Ovary (tissue), 9 donors: Measurements from ENCODE around the gene BBS12. TPM values are rescaled to one million over a fixed set of nuclear protein-coding genes. Genes with fewer than 3 reads are reported as not detected.

Experiments
- DNase-seq, 5 donors: peaks; one replicate each; pipeline ENCODE4 v3.0.0-alpha.2; 2019 to 2020
- H3K27ac ChIP-seq, 2 donors: fragments of 200-600 bp; one replicate each; pipeline versions ENCODE4 v1.5.1 to v1.8.0; 2019 to 2022
- H3K27me3 ChIP-seq: fragments of 200-600 bp; one replicate; pipeline ENCODE4 v1.8.0; 2022
- H3K36me3 ChIP-seq: fragments of 200-600 bp; sonication (generic); one replicate; pipeline ENCODE4 v1.5.1; 2019
- H3K4me1 ChIP-seq: one replicate; pipeline ENCODE4 v1.8.1; 2013; ENCODE audit warnings: mild to moderate bottlenecking, moderate library complexity; ENCODE audit not compliant: insufficient read depth
- H3K4me3 ChIP-seq: fragments of 200-600 bp; sonication (generic); one replicate; pipeline ENCODE4 v1.5.1; 2017
- H3K9me3 ChIP-seq, 2 donors: fragments of 200-600 bp in 1 of 2; sonication (generic) in 1 of 2; one replicate each; pipeline versions ENCODE4 v1.5.1 to v1.8.1; 2013 to 2019; ENCODE audit warnings: mild to moderate bottlenecking in 1 of 2, moderate library complexity in 1 of 2
- CTCF ChIP-seq, 3 donors: fragments of 450-650 bp in 2 of 3; fragments of 200-600 bp in 1 of 3; IDR thresholded peaks; one replicate each; pipeline versions ENCODE4 v1.5.1 to v1.8.0; 2016 to 2022; ENCODE audit warnings: antibody characterized with exemption in 3 of 3, mild to moderate bottlenecking in 1 of 3
- EP300 ChIP-seq: sonication (generic); formaldehyde crosslinking; IDR thresholded peaks from one replicate; pipeline ENCODE4 v1.6.1; 2017; ENCODE audit warnings: antibody characterized with exemption
- POLR2A ChIP-seq: fragments of 450-650 bp; IDR thresholded peaks from one replicate; pipeline ENCODE4 v1.6.1; 2017; ENCODE audit warnings: antibody characterized with exemption, mild to moderate bottlenecking, moderate library complexity
- WGBS, 3 donors: extraction: QIAGEN DNeasy Blood & Tissue Kit in 1 of 3; methylation state at CpG; one replicate each; pipeline versions ENCODE4 v1.1.5 to v1.1.7; 2013 to 2017; 5-methylcytosine and 5-hydroxymethylcytosine counted together
- intact Hi-C, 4 donors: fragments of 100-400 bp; cut with DNase I; formaldehyde crosslinking; loops; one replicate each; pipeline versions ENCODE4 v1.11.0 to v1.15.1; 2022 to 2023
- polyA plus RNA-seq, 2 donors: library from polyadenylated mRNA; stranded (reverse); fragments of 200-250 nt in 1 of 2; fragments of 350-450 nt in 1 of 2; fragmentation: Illumina TruSeq in 1 of 2; extraction: RNeasy Lipid Tissue Mini Kit (QIAGEN cat#74804) in 1 of 2; gene quantifications; one replicate each; pipeline ENCODE4 v1.2.3, GENCODE V29; 2013 to 2014
- total RNA-seq, 7 donors: library from RNA; depleted of rRNA in 2 of 7; stranded (reverse); fragments of >200 nt in 2 of 7; fragmentation: NEBNext Ultra II Directional in 3 of 7; extraction: Animal tissue kit (Norgen Biotek cat#: 25700) in 3 of 7; gene quantifications; one replicate each; pipeline versions ENCODE4 v1.1.0 to v1.2.4, GENCODE V29; 2016 to 2023
- donor health status: DM: no; HTN: no; CAD: no; lungs with moderate emphysema.
- donor health status: DM: no; HTN: no; CAD: no.
- donor health status: Bipolar disorder and iron deficiency.
- donor health status: DM: yes; HTN: yes; CAD: no.
- donor health status: DM: no; HTN: no; CAD: no.
- donor health status: DM: yes; HTN: yes; CAD: no.

The BBS12 gene
- total and polyA plus RNA-seq, 9 donors, result 2.6 to 6.8 (median 3.8) TPM

DNA sequence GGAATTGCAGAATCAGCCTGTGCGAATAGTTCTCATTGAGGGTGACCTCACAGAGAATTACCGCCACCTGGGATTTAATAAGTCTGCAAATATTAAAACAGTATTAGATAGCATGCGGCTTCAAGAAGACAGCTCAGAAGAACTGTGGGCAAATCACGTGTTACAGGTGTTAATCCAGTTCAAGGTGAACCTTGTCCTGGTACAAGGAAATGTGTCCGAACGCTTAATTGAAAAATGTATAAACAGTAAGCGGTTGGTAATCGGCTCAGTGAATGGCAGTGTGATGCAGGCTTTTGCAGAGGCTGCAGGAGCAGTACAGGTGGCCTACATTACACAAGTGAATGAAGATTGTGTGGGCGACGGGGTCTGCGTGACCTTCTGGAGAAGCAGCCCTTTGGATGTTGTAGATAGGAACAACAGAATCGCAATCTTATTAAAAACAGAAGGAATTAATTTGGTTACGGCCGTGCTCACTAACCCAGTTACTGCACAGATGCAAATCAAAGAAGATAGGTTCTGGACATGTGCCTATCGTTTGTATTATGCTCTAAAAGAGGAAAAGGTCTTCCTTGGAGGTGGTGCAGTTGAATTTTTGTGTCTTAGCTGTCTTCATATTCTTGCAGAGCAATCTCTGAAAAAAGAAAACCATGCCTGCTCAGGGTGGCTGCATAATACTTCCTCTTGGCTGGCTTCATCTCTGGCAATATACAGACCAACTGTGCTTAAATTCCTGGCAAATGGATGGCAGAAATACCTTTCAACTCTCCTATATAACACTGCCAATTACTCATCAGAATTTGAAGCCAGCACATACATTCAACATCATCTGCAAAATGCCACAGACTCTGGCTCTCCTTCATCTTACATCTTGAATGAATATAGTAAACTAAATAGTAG, 10.7 kb downstream of the BBS12 start:
- H3K9me3 ChIP-seq, result no peaks in the 10 kb centered on the region
- intact Hi-C loops, result no loop called here
- H3K4me1 ChIP-seq, result no peaks in the 10 kb centered on the region
- TF ChIP-seq EP300, result no peak
- no peak for TF ChIP-seq POLR2A
- no peak for TF ChIP-seq CTCF (IDR thresholded peaks at IDR 0.05)
- H3K27ac ChIP-seq, result no peak overlapping the region
- H3K36me3 ChIP-seq, result no peaks in the 10 kb centered on the region
- WGBS, 3 donors, result 77 to 83% (median 79%) methylated on average over 15 of the region's 15 CpGs
- no peak overlapping the region for H3K4me3 ChIP-seq
- H3K27me3 ChIP-seq, result no peaks in the 10 kb centered on the region
- DNase-seq, result no peak

DNA sequence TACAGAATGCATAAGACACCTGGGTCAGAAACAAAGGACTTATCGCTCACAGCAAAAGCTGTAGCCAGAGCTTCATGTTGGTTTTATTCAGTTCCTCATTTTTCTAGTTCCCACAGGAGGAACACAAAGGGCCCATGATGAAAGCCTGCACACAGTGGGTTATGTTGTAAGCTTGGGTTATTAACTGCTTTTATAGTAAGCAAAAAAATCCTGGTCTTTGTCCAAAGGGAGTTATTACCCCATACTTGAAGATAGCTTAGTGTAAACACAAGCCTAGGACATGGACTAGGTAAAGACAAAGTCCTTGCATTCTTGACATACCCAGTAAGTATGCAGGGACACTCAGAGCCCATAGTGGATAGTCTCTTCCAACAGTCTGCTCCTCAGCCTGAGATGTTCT, 11.7 kb downstream of the BBS12 start:
- no peak for DNase-seq
- no peaks in the 10 kb centered on the region for H3K4me1 ChIP-seq
- H3K36me3 ChIP-seq, result no peaks in the 10 kb centered on the region
- no peak for TF ChIP-seq CTCF (IDR thresholded peaks at IDR 0.05)
- TF ChIP-seq POLR2A, result no peak
- TF ChIP-seq EP300, result no peak
- H3K27ac ChIP-seq, result no peak overlapping the region
- no peaks in the 10 kb centered on the region for H3K27me3 ChIP-seq
- H3K4me3 ChIP-seq, result no peak overlapping the region
- 47 to 94% (median 56%) methylated on average over 1 of the region's 1 CpG for WGBS, 3 donors
- no peaks in the 10 kb centered on the region for H3K9me3 ChIP-seq
- intact Hi-C loops, result no loop called here

GRCh38 chr4:122746485-122746965, 14.0 kb downstream of the BBS12 start:
- no peaks in the 10 kb centered on the region for H3K36me3 ChIP-seq
- H3K4me3 ChIP-seq, result no peak overlapping the region
- no peaks in the 10 kb centered on the region for H3K9me3 ChIP-seq
- no peaks in the 10 kb centered on the region for H3K27me3 ChIP-seq
- intact Hi-C loops, result no loop called here
- no peaks in the 10 kb centered on the region for H3K4me1 ChIP-seq
- 86 to 92% (median 90%) methylated on average over 2 of the region's 2 CpGs for WGBS, 3 donors
- no peak for TF ChIP-seq CTCF (IDR thresholded peaks at IDR 0.05)
- TF ChIP-seq EP300, result no peak
- TF ChIP-seq POLR2A, result no peak
- no peak for DNase-seq
- no peak overlapping the region for H3K27ac ChIP-seq

- Histone ChIP-seq H3K4me1 (no peaks in the 10 kb centered on the region), H3K36me3 (no peaks in the 10 kb centered on the region), H3K27ac (no peak overlapping the region), H3K4me3 (no peak overlapping the region), H3K27me3 (no peaks in the 10 kb centered on the region), H3K9me3 (no peaks in the 10 kb centered on the region)
- TF ChIP-seq EP300, result no peak
- no peak for TF ChIP-seq POLR2A
- no peak for TF ChIP-seq CTCF (IDR thresholded peaks at IDR 0.05)
- WGBS, 3 donors, result 47 to 91% (median 56%) methylated on average over 1 of the region's 1 CpG
- intact Hi-C loops, result no loop called here
- no peak for DNase-seq
These were observed 14.6 kb downstream of the BBS12 start for GRCh38 chr4:122747068-122747467.
